Measurements from ENCODE around the gene PHETA1.

DNA sequence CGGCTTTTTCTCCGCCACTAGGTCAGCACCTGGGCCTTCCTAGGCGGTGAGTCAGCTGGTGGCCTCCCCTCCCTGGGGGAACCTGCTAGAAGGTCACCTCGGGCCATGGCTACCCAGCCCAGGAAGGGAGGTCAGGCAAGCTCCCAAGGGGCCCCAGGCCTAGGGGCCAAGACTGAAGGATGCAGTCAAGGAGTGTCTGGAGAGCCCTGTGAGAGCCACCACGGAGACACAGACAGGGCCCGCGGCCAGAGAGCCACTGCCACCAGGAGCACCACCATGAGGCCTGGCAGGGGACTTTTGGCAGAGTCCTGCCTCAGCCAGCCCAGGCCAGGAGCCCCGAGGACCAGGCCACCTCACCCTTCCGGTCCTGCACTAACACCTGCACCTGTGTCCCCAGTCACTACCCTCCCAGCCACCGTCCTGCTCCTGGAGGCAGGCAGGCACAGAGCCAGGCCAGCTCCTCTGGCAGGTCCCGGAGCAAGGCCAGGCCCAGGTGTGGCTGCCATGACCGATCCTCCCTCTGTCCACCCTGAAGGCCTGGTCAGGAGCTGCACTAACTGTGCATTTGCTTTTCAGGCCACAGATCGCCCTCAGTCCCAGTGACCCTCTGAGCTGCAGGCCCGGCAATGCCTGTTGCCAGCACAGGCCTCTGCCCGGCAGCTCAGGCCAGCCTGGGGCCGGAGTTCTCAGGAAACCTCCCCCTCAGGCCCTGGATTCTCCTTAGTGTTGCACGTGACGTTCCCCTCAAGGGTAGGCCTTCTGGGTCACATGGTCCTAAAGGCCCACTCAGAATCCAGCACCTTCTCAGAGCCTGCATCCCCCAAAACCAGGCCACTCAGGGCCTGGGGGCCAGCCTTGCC, 6.9 kb downstream of the PHETA1 start:
- TF ChIP-seq, protein P1, sequence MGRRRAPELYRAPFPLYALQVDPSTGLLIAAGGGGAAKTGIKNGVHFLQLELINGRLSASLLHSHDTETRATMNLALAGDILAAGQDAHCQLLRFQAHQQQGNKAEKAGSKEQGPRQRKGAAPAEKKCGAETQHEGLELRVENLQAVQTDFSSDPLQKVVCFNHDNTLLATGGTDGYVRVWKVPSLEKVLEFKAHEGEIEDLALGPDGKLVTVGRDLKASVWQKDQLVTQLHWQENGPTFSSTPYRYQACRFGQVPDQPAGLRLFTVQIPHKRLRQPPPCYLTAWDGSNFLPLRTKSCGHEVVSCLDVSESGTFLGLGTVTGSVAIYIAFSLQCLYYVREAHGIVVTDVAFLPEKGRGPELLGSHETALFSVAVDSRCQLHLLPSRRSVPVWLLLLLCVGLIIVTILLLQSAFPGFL (CRISPR knock-in tag; IDR thresholded peaks at IDR 0.05; ENCODE audit: borderline replicate concordance), result no peak
- TF ChIP-seq, protein P2, sequence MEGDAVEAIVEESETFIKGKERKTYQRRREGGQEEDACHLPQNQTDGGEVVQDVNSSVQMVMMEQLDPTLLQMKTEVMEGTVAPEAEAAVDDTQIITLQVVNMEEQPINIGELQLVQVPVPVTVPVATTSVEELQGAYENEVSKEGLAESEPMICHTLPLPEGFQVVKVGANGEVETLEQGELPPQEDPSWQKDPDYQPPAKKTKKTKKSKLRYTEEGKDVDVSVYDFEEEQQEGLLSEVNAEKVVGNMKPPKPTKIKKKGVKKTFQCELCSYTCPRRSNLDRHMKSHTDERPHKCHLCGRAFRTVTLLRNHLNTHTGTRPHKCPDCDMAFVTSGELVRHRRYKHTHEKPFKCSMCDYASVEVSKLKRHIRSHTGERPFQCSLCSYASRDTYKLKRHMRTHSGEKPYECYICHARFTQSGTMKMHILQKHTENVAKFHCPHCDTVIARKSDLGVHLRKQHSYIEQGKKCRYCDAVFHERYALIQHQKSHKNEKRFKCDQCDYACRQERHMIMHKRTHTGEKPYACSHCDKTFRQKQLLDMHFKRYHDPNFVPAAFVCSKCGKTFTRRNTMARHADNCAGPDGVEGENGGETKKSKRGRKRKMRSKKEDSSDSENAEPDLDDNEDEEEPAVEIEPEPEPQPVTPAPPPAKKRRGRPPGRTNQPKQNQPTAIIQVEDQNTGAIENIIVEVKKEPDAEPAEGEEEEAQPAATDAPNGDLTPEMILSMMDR (IDR thresholded peaks at IDR 0.05), result no peak
- TF ChIP-seq, protein P3, sequence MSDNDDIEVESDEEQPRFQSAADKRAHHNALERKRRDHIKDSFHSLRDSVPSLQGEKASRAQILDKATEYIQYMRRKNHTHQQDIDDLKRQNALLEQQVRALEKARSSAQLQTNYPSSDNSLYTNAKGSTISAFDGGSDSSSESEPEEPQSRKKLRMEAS (CRISPR knock-in tag; IDR thresholded peaks at IDR 0.05), result no peak
- TF ChIP-seq, protein P4, sequence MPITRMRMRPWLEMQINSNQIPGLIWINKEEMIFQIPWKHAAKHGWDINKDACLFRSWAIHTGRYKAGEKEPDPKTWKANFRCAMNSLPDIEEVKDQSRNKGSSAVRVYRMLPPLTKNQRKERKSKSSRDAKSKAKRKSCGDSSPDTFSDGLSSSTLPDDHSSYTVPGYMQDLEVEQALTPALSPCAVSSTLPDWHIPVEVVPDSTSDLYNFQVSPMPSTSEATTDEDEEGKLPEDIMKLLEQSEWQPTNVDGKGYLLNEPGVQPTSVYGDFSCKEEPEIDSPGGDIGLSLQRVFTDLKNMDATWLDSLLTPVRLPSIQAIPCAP (CRISPR knock-in tag; IDR thresholded peaks at IDR 0.05), result no peak
- TF ChIP-seq ZNF138 (CRISPR knock-in tag; conservative IDR thresholded peaks at IDR 0.05) (no peak), SMAD3 (CRISPR knock-in tag; IDR thresholded peaks at IDR 0.05; ENCODE audit: borderline replicate concordance) (no peak), ZNF232 (CRISPR knock-in tag; IDR thresholded peaks at IDR 0.05) (no peak), ESRRA (CRISPR knock-in tag; IDR thresholded peaks at IDR 0.05; ENCODE audit: borderline replicate concordance) (no peak), FOXJ3 (CRISPR knock-in tag; IDR thresholded peaks at IDR 0.05; ENCODE audit: borderline replicate concordance) (no peak), ELF4 (CRISPR knock-in tag; IDR thresholded peaks at IDR 0.05; ENCODE audit: low read depth) (no peak), NFYB (CRISPR knock-in tag; conservative IDR thresholded peaks at IDR 0.05; ENCODE audit: low read depth) (no peak), TCF7 (CRISPR knock-in tag; IDR thresholded peaks at IDR 0.05; ENCODE audit: low read depth) (no peak), NR2C2 (CRISPR knock-in tag; IDR thresholded peaks at IDR 0.05) (no peak)
- TF ChIP-seq, protein P5, sequence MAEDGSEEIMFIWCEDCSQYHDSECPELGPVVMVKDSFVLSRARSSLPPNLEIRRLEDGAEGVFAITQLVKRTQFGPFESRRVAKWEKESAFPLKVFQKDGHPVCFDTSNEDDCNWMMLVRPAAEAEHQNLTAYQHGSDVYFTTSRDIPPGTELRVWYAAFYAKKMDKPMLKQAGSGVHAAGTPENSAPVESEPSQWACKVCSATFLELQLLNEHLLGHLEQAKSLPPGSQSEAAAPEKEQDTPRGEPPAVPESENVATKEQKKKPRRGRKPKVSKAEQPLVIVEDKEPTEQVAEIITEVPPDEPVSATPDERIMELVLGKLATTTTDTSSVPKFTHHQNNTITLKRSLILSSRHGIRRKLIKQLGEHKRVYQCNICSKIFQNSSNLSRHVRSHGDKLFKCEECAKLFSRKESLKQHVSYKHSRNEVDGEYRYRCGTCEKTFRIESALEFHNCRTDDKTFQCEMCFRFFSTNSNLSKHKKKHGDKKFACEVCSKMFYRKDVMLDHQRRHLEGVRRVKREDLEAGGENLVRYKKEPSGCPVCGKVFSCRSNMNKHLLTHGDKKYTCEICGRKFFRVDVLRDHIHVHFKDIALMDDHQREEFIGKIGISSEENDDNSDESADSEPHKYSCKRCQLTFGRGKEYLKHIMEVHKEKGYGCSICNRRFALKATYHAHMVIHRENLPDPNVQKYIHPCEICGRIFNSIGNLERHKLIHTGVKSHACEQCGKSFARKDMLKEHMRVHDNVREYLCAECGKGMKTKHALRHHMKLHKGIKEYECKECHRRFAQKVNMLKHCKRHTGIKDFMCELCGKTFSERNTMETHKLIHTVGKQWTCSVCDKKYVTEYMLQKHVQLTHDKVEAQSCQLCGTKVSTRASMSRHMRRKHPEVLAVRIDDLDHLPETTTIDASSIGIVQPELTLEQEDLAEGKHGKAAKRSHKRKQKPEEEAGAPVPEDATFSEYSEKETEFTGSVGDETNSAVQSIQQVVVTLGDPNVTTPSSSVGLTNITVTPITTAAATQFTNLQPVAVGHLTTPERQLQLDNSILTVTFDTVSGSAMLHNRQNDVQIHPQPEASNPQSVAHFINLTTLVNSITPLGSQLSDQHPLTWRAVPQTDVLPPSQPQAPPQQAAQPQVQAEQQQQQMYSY (CRISPR knock-in tag; IDR thresholded peaks at IDR 0.05), result no peak

All from WTC11 (cell line).